Liver (tissue), 9 donors: ENCODE results near the gene TSPAN13. TPM values are rescaled to one million over a fixed set of nuclear protein-coding genes. Genes with fewer than 3 reads are reported as not detected.

Experiments
- DNase-seq: peaks from one replicate; pipeline ENCODE4 v3.0.0-alpha.2; 2017; ENCODE audit warnings: low spot score
- H3K27ac ChIP-seq, 2 donors: one replicate each; pipeline ENCODE4 v1.7.0; 2013; ENCODE audit warnings: inconsistent platforms in 2 of 2, low read length in 2 of 2, control low read depth in 1 of 2, low read depth in 1 of 2, mild to moderate bottlenecking in 1 of 2
- H3K27me3 ChIP-seq, 4 donors: one replicate each; pipeline versions ENCODE4 v1.6.1 to v1.7.0; 2013; ENCODE audit warnings: low read length in 3 of 4, inconsistent platforms in 1 of 4, mild to moderate bottlenecking in 1 of 4, moderate library complexity in 1 of 4; ENCODE audit not compliant: control insufficient read depth in 4 of 4, insufficient read depth in 4 of 4
- H3K36me3 ChIP-seq, 4 donors: one replicate each; pipeline versions ENCODE4 v1.6.1 to v1.7.0; 2013; ENCODE audit warnings: low read length in 3 of 4, mild to moderate bottlenecking in 3 of 4, low read depth in 1 of 4, moderate library complexity in 1 of 4; ENCODE audit not compliant: control insufficient read depth in 4 of 4, insufficient read depth in 3 of 4
- H3K4me1 ChIP-seq, 4 donors: one replicate each; pipeline versions ENCODE4 v1.6.1 to v1.7.0; 2013; ENCODE audit warnings: low read length in 3 of 4, mild to moderate bottlenecking in 3 of 4, moderate library complexity in 1 of 4; ENCODE audit not compliant: control insufficient read depth in 4 of 4, insufficient read depth in 4 of 4
- H3K4me3 ChIP-seq, 3 donors: one replicate each; pipeline versions ENCODE4 v1.6.1 to v1.7.0; 2013; ENCODE audit warnings: low read length in 3 of 3, control low read depth in 1 of 3, low read depth in 1 of 3, mild to moderate bottlenecking in 1 of 3
- H3K9ac ChIP-seq, 2 donors: one replicate each; pipeline ENCODE4 v1.7.0; 2013; ENCODE audit warnings: low read length in 2 of 2, mild to moderate bottlenecking in 2 of 2, moderate library complexity in 2 of 2, control low read depth in 1 of 2, low read depth in 1 of 2
- H3K9me3 ChIP-seq, 4 donors: one replicate each; pipeline versions ENCODE4 v1.6.1 to v1.7.0; 2013; ENCODE audit warnings: low read length in 3 of 4; ENCODE audit not compliant: control insufficient read depth in 4 of 4
- ATF3 ChIP-seq: IDR thresholded peaks from 2 replicates; pipeline ENCODE4 v1.6.1; 2016; ENCODE audit warnings: antibody characterized with exemption
- CTCF ChIP-seq: fragments of 150-350 bp; IDR thresholded peaks from 2 replicates; pipeline ENCODE4 v1.5.1; 2017; ENCODE audit warnings: improper control_type of control experiment, low read depth, low read length; ENCODE audit not compliant: missing input control
- EGR1 ChIP-seq, 2 donors: IDR thresholded peaks; 2 replicates each; pipeline ENCODE4 v1.6.1; 2016 to 2018; ENCODE audit warnings: antibody characterized with exemption in 2 of 2, low read depth in 2 of 2
- FOXA1 ChIP-seq: IDR thresholded peaks from 2 replicates; pipeline ENCODE4 v1.6.1; 2016; ENCODE audit warnings: antibody characterized with exemption
- FOXA2 ChIP-seq: IDR thresholded peaks from 2 replicates; pipeline ENCODE4 v1.6.1; 2016; ENCODE audit warnings: antibody characterized with exemption
- HNF4A ChIP-seq, 2 donors: conservative IDR thresholded peaks; 2 replicates each; pipeline ENCODE4 v1.6.1; 2016; ENCODE audit warnings: antibody characterized with exemption in 2 of 2, mild to moderate bottlenecking in 2 of 2
- HNF4G ChIP-seq: IDR thresholded peaks from 2 replicates; pipeline ENCODE4 v1.6.1; 2016; ENCODE audit warnings: antibody characterized with exemption
- JUND ChIP-seq, 2 donors: IDR thresholded peaks; 2 replicates each; pipeline ENCODE4 v1.6.1; 2016; ENCODE audit warnings: antibody characterized with exemption in 2 of 2
- MAX ChIP-seq: IDR thresholded peaks from 2 replicates; pipeline ENCODE4 v1.6.1; 2016; ENCODE audit warnings: antibody characterized with exemption
- NR2F2 ChIP-seq: IDR thresholded peaks from 2 replicates; pipeline ENCODE4 v1.6.1; 2016; ENCODE audit warnings: antibody characterized with exemption
- RAD21 ChIP-seq, 2 donors: IDR thresholded peaks; 2 replicates each; pipeline ENCODE4 v1.6.1; 2016; ENCODE audit warnings: antibody characterized with exemption in 2 of 2, mild to moderate bottlenecking in 2 of 2
- REST ChIP-seq: IDR thresholded peaks from 2 replicates; pipeline ENCODE4 v1.6.1; 2016; ENCODE audit warnings: antibody characterized with exemption, mild to moderate bottlenecking
- RXRA ChIP-seq, 2 donors: IDR thresholded peaks; 2 replicates each; pipeline ENCODE4 v1.6.1; 2017 to 2018; ENCODE audit warnings: antibody characterized with exemption in 2 of 2, mild to moderate bottlenecking in 1 of 2
- SP1 ChIP-seq: IDR thresholded peaks from 2 replicates; pipeline ENCODE4 v1.6.1; 2018; ENCODE audit warnings: antibody characterized with exemption, mild to moderate bottlenecking
- TAF1 ChIP-seq: conservative IDR thresholded peaks from 2 replicates; pipeline ENCODE4 v1.6.1; 2016; ENCODE audit warnings: antibody characterized with exemption, mild to moderate bottlenecking
- YY1 ChIP-seq: IDR thresholded peaks from 2 replicates; pipeline ENCODE4 v1.6.1; 2016; ENCODE audit warnings: antibody characterized with exemption, mild to moderate bottlenecking
- WGBS: extraction: QIAGEN DNeasy Blood & Tissue Kit; methylation state at CpG from one replicate; pipeline ENCODE4 v1.1.7; 2013; 5-methylcytosine and 5-hydroxymethylcytosine counted together
- polyA plus RNA-seq, 2 donors: library from polyadenylated mRNA; stranded (reverse) in 1 of 2; unstranded in 1 of 2; fragments of 200-250 nt in 1 of 2; fragments of >200 nt in 1 of 2; fragmentation: Nextera tagmentation in 1 of 2; extraction: Ambion mirVana in 1 of 2; gene quantifications; one replicate each; pipeline versions ENCODE4 v1.2.1 to v1.2.3, GENCODE V29; 2013 to 2015
- total RNA-seq, 2 donors: library from RNA; depleted of rRNA; stranded (reverse); fragments of >200 nt; gene quantifications; one replicate each; pipeline ENCODE4 v1.2.3, GENCODE V29; 2014
- donor health status: healthy.
- donor health status: healthy.
- donor health status: healthy.
- donor health status: healthy.
- donor health status: healthy.

The TSPAN13 gene
- total and polyA plus RNA-seq, 4 donors = 8.9 to 24.4 (median 15.8) TPM

GRCh38 chr7:16738011-16738688 lies 15.4 kb upstream of the TSPAN13 start:
- Histone ChIP-seq H3K9me3 (no peaks in the 10 kb centered on the region), H3K9ac (no peak overlapping the region), H3K4me1 (no peaks in the 10 kb centered on the region), H3K27ac (no peak overlapping the region), H3K27me3 (no peaks in the 10 kb centered on the region), H3K4me3 (no peak overlapping the region), H3K36me3 (no peaks in the 10 kb centered on the region)
- DNase-seq = no peak
- TF ChIP-seq HNF4A (conservative IDR thresholded peaks at IDR 0.05) (no peak), ATF3 (no peak), FOXA2 (no peak), HNF4G (no peak), RAD21 (IDR thresholded peaks at IDR 0.05) (no peak), YY1 (no peak), SP1 (no peak), NR2F2 (no peak), REST (no peak), EGR1 (IDR thresholded peaks at IDR 0.05; ENCODE audit: low read depth in 2 of 2) (no peak), RXRA (IDR thresholded peaks at IDR 0.05) (no peak), MAX (no peak), CTCF (no peak), TAF1 (no peak), FOXA1 (no peak)
- 88% methylated on average over 5 of the region's 5 CpGs for whole genome bisulfite sequencing

- H3K36me3 ChIP-seq = no peaks in the 10 kb centered on the region
- H3K27me3 ChIP-seq = no peaks in the 10 kb centered on the region
- H3K27ac ChIP-seq = no peak overlapping the region
- no peak for DNase-seq
- H3K4me1 ChIP-seq = no peaks in the 10 kb centered on the region
- WGBS = 58% methylated on average over 6 of the region's 6 CpGs
- TF ChIP-seq RXRA (IDR thresholded peaks at IDR 0.05) = no peak
- TF ChIP-seq REST = no peak
- no peak for TF ChIP-seq TAF1
- TF ChIP-seq NR2F2 = peak; percentile 37
- no peak for TF ChIP-seq FOXA1
- TF ChIP-seq EGR1 (IDR thresholded peaks at IDR 0.05; ENCODE audit: low read depth in 2 of 2) = no peak
- no peak for TF ChIP-seq ATF3
- TF ChIP-seq SP1 = no peak
- TF ChIP-seq JUND (IDR thresholded peaks at IDR 0.05) = peak in 1 of 2 donors; percentile 20
- no peak overlapping the region for H3K4me3 ChIP-seq
- no peak overlapping the region for H3K9ac ChIP-seq
- H3K9me3 ChIP-seq = no peaks in the 10 kb centered on the region
Observed at GRCh38 chr7:16739863-16740622, 13.5 kb upstream of the TSPAN13 start.
